Activated T-cell treated with anti-CD3 and anti-CD28 coated beads, Interleukin-2, amount 50 U/mL, for 1 hour (primary cell): Measurements from ENCODE around the gene MICU2.
"Not testable (repeated sequence)": the region's sequence is repeated elsewhere in the genome, so short reads cannot be mapped to it uniquely, and the experiment has no call there.

ENCODE experiments used
- DNase-seq: peaks from one replicate; pipeline ENCODE4 v3.0.0-alpha.2; 2020

Gene MICU2

GRCh38 chr13:21590665-21591456 is 13.1 kb downstream of the MICU2 start:
- DNase-seq, result not testable (repeated sequence)

DNA sequence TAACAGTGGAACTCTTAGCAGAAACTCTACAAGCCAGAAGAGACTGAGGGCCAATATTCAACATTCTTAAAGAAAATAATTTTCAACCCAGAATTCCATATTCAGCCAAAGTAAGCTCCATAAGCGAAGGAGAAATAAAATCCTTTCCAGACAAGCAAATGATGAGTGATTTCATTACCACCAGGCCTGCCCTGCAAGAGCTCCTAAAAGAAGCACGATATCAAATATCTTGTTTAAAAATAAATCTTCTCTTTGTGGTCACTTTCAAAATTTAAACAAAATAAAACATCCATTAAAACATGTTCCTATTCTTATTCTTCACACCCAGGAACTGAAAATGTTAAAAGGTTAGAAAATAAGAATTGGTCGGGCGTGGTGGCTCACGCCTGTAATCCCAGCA is 13.7 kb downstream of the MICU2 start:
- DNase-seq, result no peak

GRCh38 chr13:21589510-21589909 is 14.5 kb downstream of the MICU2 start:
- not testable (repeated sequence) for DNase-seq

DNA sequence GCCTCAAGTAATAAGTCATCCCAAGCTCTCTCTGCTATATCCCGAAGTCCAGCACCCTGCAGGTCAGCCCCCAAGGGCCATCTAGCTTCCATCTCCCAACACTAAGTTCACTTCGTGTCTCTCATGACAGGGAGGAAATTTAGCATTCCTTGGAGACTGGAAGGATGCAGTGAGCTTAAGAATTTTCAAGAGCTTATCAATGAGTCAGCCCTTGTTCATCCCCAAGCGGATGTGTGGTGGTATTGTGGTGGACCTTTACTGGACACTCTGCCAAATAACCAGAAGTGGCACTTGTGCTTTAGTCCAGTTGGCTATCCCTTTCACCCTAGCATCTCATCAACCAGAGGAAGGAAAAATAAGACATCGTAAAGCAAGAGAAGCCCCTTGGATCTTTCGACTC is 15.6 kb downstream of the MICU2 start:
- DNase-seq, result not testable (repeated sequence)

DNA sequence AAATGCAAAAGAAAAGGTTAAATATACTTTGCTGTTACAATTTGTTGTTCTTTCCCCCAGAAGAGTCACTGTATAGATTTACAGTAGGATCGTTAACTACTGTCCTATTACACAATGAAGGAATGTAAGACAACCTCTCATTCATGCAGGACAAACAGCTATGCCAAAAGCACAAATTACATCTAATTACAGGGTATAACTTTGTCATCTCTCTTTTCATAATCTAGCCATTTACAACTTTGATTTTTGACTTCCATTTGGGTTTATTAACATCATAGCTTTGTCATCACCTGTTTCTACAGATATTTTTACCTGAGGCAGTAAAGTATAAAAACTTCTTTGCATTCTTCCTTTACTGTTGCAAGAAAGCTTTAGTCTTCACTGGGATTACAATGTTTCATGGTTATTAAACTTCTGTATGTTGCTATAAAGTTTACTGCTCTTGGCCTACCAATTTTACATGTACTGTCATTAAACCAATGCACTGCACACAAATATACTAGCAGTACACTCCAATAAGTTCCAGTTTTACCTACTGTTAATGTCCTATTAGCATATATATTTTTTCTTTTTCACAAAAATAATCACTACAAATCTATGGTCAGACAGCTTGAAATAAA is 18.9 kb downstream of the MICU2 start:
- no peak for DNase-seq

GRCh38 chr13:21583478-21583877 is 20.5 kb downstream of the MICU2 start:
- DNase-seq, result no peak

DNA sequence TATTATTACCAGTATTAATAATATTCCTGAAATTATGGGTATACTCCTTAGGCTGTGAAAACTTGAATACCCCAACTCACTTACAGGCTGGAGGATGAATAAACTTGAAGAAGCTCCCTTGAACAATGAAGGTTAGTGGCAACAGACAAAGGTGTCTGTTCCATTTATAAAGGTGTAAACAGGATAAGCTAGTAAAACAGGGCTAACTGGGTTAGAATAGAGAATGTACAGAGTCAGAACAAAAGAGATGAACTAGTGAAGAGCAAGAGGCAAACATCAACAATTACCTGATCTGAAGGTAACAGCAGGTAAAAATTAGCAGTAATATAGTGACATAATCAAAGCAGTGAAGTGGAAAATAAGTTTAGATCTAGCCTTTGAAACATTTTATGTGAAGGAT is 23.2 kb downstream of the MICU2 start:
- DNase-seq, result no peak

DNA sequence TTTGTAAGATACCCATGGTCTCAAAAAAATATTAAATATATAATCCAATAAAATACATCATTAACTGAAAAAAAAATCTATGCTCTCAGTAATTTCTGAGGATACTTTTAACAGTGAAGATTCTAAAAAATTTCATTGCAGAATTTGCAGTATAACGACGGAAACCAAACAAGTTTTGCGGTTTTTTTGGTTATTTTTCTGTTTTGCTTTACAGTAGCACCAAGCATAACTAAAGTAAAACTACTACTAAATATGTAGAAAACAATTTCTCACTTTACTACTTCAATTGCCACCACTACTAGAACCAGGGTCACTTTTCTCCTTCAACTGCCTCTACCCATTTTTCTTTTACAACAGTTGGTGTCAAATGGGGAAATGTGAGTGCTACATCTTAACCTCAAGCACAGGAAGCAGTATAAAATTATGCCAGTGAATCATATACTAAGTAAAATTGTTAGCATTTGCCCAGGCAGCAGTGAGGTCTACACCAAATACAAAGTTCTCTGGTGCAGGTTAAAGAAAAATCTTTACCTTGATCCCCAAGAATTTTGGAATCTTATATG is 24.1 kb downstream of the MICU2 start:
- no peak for DNase-seq

DNA sequence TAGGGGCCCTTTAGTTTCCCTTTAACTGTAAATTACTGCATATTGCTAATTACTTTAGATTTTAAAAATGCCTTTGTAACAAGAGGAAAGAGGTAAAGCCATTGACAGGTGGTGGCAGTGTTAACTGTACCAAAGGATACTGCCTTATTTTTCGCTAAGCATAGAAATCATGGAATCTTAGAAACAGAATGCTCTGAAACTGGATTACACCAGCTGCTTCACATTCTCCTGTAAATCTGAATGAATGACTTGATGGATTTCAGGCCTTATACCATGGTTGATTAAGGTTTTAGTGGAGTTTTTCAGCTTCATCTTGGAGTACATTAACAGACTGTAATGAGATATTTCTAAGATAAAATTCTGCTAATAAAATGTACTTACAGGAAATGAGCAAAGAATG is 25.2 kb downstream of the MICU2 start:
- DNase-seq, result no peak

DNA sequence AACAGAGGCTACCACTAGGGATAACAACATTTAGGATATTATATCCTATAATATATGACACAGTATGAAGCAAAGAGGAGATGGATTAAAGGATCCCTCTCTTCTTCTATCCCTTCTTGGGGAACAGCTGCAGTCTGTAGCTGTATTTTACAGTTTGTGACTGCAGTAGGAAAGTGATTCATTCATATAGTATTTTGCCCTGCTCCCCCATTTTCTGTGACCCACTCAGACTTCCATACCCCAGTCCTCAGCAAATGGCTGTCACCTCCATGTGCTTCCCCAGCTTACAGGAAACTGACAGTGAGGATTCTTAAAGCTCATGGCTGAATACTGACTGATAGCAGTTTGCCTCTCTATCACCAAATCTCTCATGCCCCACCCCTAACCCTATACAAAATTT is 27.5 kb downstream of the MICU2 start:
- DNase-seq, result no peak

GRCh38 chr13:21573920-21574712 is 29.9 kb downstream of the MICU2 start:
- no peak for DNase-seq

DNA sequence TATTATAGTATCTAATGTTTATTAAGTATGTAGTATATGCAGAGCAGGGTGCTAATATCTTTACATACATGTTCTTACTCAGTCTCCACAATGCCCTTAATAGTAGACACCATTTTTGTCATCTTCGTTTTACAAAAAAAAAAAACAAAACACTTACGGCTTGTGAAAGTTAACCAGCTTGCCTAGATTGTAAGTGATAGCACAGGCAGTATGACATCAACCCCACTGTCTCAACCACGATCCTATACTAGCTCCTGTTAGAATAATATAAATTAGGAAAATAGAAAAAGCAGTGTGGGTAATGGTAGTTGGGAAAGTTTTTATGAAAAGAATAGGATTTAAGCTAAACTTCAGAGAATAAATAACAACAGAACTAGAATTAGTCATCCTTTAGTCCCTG is 34.3 kb downstream of the MICU2 start:
- DNase-seq, result no peak

DNA sequence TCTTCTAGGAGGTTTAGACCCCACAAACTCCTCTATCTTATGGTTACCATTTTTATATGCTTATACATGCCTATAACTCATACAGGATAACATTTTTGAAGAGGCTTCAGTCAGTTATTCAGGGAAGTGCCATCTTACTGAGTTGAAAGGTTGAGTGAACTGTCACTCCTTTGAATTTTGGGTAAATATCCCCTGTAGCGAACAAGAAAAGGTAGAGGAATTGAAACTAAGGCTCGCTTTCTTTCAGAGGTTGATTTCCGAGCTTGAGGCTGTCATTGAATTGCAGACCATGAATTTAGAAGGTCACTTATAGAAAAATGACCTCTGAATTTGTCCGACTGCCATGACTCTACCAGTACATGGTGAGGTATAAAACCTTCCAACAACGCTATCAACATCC is 35.1 kb downstream of the MICU2 start:
- no peak for DNase-seq

DNA sequence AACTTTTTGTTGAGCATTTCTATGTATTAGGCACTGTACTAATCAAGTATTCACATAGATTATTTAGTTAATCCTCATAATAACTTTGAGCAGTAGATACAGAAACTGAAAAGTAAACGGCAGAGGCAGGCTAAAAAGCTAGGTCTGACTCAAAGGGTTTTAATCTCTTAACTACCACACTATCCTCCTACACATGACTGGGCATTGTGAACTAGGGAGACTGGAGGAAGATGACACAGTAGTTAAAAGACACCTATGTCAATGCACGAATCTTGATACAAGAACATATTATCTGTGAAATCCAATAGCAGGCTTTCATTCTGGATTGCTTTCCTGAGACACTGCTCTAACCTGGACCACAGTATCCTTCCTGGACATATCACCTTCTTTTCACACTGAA is 36.3 kb downstream of the MICU2 start:
- no peak for DNase-seq

DNA sequence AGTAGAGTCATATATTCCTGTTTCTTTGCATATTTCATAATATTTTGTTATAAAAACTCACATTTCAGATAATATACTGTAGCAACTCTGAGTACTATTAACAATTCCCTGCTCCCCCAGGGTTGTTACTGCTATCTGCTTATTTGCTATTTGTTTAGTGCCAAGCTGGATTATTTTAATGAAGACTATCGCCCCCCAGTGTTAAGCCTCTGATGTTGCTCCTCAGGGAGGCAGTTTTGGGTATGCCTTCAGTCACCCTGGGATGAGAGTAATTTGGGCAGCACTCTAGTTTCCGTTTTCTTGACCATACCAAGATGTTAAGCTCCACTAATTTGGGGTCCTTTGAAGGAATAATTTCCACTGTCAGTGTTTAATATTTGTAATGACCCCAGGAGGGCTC is 46.0 kb downstream of the MICU2 start:
- DNase-seq, result no peak

DNA sequence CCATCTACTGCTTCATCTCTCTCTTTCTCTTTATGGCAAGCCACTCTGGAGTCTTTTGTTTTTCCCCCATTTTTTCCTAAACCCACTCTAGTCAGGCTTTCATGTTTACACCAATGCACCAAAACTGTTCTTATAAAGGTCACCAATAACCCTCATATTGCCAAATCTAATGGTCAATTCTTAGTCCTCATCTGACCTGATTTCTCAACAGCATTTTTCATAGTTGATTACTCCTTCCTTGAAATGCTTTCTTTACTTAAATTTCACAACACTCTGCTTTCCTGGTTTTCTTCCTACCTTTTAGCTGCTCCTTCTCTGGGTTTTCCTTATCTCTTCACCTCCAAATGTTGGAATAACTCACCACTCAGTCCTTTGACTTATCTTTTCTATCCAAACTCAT is 47.9 kb downstream of the MICU2 start:
- no peak for DNase-seq

DNA sequence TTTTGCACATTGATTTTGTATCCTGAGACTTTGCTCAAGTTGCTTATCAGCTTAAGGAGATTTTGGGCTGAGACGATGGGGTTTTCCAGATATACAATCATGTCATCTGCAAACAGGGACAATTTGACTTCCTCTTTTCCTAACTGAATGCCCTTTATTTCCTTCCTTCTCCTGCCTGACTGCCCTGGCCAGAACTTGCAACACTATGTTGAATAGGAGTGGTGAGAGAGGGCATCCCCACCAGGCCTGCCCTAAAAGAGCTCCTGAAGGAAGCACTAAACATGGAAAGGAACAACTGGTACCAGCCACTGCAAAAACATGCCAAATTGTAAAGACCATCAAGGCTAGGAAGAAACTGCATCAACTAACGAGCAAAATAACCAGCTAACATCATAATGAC is 50.7 kb downstream of the MICU2 start:
- not testable (repeated sequence) for DNase-seq

DNA sequence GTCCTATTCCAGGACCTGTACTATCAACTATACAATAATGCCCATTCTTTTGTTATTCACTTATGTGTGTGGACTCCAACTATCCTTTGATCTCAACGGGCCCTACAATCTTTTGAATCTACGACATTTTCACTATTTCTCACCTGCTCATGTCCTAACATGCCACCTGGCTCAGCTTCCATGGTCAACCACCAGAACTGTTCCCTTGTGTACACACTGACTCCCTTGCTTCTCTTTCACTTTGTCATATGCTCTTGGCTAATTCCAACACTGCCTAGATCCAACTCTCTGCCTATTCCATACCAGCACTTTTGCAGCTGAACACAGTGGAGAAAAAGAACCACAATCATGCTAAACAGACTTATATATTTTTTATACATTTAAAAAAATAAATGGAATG is 53.1 kb downstream of the MICU2 start:
- DNase-seq, result no peak

GRCh38 chr13:21549633-21550032 is 54.3 kb downstream of the MICU2 start:
- no peak for DNase-seq

DNA sequence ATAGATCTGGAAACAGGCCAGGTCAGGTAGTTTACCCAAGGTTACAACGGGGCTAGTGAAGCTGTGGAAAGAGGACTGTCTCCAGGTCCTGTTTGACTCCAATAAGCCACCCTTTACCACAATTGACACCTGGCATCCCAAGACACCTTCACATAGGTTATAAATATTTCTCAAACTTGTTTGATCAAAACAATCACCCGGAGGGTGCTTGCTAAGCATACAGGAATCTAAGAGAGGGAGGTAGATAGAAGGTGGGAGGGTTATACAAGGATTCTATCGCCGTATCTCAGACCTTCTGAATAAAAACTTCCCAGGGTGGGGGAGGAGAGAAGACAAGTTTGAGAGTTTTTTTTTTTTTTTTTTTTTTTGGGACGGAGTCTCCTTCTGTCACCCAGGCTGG is 55.4 kb downstream of the MICU2 start:
- DNase-seq, result no peak

DNA sequence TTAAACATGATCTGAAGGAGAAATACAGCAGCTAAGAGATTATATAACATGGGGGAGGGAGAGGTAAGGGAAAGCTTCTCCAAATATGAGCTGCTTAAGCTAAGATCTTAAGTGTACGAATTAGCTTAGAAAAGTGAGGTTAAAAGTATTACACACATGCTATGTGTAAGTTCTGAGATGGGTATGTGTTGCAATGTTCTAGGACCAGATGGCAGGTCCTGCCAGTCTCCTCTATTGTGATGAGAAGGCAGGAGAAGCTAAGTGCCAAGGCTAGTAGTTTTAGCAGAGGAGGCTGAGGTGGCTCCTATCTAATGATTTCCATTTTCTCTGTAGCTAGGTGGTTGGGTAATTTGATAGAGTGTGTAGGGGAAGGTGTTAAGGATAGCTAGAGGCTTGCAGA is 57.6 kb downstream of the MICU2 start:
- DNase-seq, result no peak

DNA sequence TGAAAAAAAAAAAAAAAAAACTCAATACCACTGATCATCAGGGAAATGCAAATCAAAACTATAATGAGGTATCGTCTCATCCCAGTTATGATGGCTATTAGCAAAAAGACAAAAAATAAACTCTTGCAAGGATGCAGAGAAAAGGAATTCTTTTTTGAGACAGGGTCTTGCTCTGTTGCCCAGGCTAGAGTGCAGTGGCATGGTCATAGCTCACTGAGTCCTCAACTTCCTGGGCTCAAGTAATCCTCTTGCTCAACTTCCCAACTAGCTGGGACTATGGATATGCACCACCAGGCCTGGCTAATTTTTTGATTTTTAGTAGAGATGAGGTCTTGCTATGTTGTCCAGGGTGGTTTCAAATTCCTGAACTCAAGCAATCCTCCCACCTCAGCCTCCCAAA is 59.5 kb downstream of the MICU2 start:
- no peak for DNase-seq

- DNase-seq, result no peak
Measured at GRCh38 chr13:21542563-21542962, 61.4 kb downstream of the MICU2 start.

GRCh38 chr13:21541980-21542379 is 62.0 kb downstream of the MICU2 start:
- no peak for DNase-seq
